Sigmoid colon (tissue), 4 donors: ENCODE data around the gene PPFIA4.

ENCODE experiments used
- CTCF ChIP-seq, 4 experiments: fragments of 450-650 bp in 3 of 4; fragments of 200-600 bp in 1 of 4; IDR thresholded peaks; one replicate each; pipeline ENCODE4 v1.5.1; 2016 to 2019; ENCODE audit warnings: antibody characterized with exemption in 4 of 4, mild to moderate bottlenecking in 3 of 4, moderate library complexity in 2 of 4
- EP300 ChIP-seq, 4 donors: sonication (generic); formaldehyde crosslinking; IDR thresholded peaks; one replicate each; pipeline ENCODE4 v1.6.1; 2017; ENCODE audit warnings: antibody characterized with exemption in 4 of 4
- POLR2A ChIP-seq, 2 donors: fragments of 450-650 bp; IDR thresholded peaks; one replicate each; pipeline ENCODE4 v1.6.1; 2016; ENCODE audit warnings: antibody characterized with exemption in 2 of 2, mild to moderate bottlenecking in 2 of 2, moderate library complexity in 2 of 2
- POLR2AphosphoS5 ChIP-seq, 4 donors: sonication (generic); formaldehyde crosslinking; IDR thresholded peaks; one replicate each; pipeline ENCODE4 v1.6.1; 2017; ENCODE audit warnings: antibody characterized with exemption in 4 of 4

GRCh38 chr1:203017061-203017460 is 9.2 kb upstream of the PPFIA4 start:
- TF ChIP-seq CTCF (IDR thresholded peaks at IDR 0.05) (no peak), POLR2A (IDR thresholded peaks at IDR 0.05) (no peak), EP300 (IDR thresholded peaks at IDR 0.05) (no peak), POLR2AphosphoS5 (IDR thresholded peaks at IDR 0.05) (no peak)
